GM19351 (cell line): ENCODE data around the gene SLC8A2.
"Not testable (repeated sequence)": the region's sequence is repeated elsewhere in the genome, so short reads cannot be mapped to it uniquely, and the experiment has no call there.

ENCODE experiments used
- ATAC-seq: cut with Tn5 transposase; IDR thresholded peaks from one replicate; pipeline ENCODE4 v1.9.1; 2021; ENCODE audit warnings: mild to moderate bottlenecking, moderate library complexity; ENCODE audit not compliant: unreplicated experiment

The SLC8A2 gene

DNA sequence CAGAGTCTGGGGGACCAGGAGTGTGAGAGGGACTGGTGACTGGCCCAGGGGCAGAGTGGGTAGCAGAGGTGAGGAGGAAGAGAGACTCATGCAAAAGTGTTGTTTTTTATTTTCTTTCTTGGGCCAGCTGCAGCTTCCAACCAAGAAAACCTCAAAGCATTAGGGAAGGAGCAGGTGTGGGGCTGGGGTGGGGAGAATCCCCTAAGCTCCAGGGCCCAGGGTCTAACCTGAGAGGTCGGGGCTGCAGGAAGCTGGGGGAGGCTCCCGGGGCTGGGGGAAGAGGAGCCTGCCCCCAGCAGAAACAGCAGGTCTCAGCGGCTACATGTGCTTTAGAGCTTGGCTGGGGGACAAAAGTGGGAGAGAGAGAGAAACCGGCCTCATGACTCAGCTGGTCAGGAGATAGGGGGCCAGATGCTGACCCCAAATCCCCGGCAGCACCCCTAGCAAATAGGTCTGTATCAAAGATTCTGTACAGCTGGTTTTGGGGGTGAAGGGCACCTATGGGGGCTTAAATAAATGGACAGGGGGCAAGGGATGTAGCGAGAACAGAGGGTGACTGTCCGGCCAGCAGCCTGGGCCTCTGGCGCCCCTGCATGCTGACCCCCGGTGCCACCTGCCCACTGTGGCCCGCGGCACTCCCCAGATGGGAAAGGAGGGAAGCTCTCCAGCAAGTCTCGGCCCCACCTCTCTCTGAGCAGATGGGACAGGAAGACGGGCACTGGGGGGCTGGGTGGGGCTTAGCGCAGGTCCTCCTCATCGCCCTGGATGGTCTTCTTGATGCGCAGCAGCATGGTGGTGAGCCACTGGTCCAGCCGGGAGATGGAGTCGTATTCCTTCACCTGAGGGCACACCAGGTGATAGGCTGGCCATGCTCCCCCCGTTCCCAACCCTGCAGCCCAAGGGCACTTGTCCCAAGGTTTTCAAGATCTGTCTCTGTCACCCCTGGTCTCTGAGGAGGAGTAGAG is 16.1 kb upstream of the SLC8A2 start:
- no peak for ATAC-seq

DNA sequence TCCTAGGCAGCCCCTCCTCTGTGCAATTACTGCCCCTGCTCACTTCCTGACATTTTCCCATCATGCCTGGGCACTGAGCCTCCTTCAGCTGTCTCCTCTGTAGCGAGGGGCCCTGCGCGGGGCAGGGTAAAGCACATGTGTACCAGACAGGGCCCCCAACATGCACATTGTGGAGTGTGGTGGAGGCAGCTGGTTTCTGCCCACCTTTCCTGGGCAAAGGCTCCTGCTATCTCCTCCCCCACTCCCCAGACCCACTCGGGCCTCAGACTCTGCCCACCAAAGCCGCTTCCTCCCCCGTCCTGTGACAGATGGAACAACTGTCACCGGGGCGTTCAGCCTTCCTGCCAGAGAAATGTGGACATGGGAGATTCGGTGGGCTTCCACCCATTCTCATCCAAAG is 15.2 kb upstream of the SLC8A2 start:
- ATAC-seq, result no peak

- not testable (repeated sequence) for ATAC-seq
These were observed 14.5 kb upstream of the SLC8A2 start for GRCh38 chr19:47486220-47486619.

DNA sequence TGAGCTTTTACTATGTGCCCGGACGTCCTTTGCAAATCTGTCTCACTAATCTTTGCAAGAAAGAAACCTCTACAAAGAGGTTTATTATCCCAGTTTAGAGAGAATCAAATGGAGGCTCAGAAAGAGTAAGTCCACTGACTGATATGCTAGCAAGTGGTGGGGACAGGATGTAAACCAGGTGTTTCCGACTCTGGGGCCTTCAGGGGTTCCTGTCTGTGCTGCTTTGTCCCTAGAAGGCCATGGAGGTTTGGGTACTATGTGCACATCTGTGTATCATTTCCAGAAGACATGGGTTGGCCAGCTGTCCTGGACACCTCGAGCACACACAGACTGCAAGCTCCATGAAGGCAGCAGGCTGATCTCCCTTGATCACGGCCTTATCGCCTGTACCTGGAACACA is 13.5 kb upstream of the SLC8A2 start:
- ATAC-seq, result no peak

GRCh38 chr19:47483800-47484690 is 12.4 kb upstream of the SLC8A2 start, which contains the start of gene KPTN:
Gene KPTN (minus strand): TSS chr19:47484219. CDS start chr19:47484160, 59 bp downstream.
- ATAC-seq, result peak; percentile 67

- ATAC-seq, result no peak
These were observed 11.5 kb upstream of the SLC8A2 start for GRCh38 chr19:47483200-47483599.

DNA sequence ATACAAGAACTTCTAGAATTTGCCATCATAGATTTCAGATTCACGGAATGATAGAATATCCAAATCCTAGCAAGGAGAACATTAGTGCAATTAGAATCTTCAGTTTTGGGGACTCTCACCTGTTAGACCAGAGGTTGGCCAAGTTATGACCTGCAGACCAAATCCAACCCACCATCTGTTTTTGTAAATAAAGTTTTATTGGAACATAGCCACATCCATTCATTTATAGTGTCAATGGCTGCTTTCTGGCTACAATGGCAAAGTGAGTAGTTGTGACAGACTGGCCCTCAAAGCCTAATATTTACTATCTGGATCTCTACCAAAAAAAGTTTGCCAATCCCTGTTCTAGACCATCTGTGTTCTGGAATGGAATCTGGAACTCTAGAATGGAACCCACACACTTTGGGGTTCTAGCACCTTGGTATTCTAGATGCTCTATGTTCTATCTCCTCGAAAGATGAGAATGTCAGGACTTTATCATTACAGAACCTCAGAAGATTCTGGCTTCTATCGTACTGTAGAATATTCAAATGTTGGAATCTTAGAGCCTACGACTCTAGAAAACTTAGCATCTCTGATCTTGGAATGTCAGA is 9.9 kb upstream of the SLC8A2 start:
- ATAC-seq, result no peak

DNA sequence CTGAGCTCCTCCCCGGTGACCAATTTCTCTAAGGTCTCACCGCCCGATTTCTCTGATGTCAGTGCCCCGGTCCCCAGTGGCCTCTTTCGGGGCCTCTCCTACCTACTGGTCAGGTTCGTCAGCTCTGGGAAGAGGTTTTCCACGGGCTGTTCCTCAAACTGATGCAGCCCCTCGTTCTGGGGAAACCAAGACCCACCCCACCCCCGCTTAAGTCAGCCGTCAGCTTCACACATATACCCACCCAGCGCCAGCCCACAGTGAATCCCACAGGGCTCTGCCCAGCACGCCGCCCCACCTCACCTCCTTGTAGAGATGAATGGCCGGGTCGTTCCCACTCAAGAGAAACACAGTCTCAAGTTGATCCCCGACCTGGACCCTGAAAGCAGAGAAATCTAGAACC is 9.0 kb upstream of the SLC8A2 start:
- ATAC-seq, result no peak

DNA sequence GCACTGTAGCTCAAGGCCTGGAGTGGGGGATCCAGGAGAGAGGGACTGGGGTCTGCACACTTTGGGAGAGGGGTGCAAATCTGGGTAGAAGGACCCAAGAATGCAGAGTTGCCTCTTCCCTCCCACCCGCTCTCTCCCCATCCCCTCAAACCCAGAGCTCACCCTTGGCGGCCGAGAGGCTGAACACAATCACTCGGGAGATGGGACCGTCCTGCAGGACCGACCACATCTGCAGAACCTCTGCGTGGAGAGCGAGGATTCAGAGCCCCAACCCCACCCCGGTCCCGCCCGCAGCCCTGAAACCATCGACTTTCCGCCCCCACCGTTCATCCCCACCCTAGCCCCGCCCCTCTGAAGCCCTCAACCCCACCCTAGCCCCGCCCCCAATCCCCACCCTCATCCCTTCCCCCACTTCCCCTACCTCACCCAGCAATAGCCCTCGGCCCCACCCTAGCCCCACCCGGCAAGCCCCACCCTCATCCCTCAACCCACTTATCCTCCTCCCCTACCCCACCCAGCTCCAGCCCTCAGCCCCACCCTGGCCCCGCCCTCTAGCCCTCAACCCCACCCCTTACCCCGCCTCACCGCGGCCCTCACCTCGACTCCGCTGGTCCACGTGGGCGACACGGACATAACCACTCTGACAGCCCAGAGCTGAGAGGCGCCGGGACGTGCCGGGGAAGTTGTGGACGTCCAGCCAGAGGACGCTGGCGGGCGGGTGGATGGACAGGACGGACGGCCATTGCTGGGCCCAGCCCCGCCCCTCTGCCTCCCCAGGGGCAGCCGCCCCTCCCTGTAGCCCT is 8.2 kb upstream of the SLC8A2 start:
- ATAC-seq, result no peak

GRCh38 chr19:47476438-47476972 is 4.8 kb upstream of the SLC8A2 start:
- no peak for ATAC-seq

DNA sequence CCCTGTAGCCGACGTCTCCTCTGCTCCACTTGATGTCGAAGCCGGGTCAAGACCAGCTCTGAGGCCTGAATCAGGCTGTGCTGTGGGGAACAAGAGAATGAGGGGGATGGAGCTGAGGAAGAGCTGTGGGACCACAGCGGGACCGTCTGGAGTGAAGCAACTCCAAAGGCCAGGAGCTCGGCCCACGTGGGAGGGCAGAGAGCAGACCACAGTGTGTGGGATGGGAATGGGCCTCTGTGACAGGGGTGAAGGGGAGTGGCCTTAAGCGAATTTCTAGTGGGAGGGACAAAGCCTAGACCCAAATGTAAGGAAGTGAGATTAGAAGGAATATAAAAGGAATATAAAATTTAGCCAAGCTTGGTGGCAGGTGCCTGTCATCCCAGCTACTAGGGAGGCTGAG is 3.8 kb upstream of the SLC8A2 start:
- no peak for ATAC-seq

DNA sequence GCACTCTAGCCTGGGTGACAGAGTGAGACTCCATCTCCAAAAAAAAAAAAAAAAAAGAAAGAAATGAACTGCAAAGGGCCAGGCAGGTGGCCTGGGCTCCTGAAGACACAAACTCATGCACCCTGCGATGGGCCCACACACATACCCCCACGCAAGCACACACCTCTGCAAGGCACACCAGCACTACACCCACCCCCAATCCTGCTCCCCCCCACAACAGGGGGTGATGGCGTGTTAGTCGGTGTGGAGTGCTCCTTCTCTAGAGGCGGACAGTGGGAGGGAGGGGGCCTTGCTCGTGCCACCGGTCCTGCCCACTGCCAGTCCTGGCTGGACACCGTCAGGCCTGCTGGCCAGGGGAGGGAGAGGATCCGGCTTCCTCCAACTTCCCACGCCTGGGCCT is 1.6 kb upstream of the SLC8A2 start:
- no peak for ATAC-seq

DNA sequence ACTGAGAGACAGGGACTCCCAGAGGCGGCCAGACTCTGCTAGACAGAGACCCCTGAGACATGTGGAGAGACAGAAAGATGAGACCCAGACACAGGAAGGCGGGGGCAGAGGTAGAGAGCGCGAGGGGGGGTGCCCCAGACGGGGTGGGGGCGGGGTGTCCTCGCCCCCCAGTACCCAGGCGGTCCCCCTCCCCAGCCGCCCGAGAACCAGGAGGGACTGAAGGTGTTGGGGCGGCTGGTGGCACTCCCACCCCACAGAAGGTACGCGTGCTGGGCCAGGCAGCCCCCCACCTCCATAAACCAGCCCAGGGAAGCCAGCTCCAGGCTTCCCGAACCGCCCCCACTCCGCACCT is 336 bp downstream of the SLC8A2 start:
- no peak for ATAC-seq

- no peak for ATAC-seq
These were observed 1.1 kb downstream of the SLC8A2 start for GRCh38 chr19:47470447-47471195.

GRCh38 chr19:47469719-47470118 is 2.0 kb downstream of the SLC8A2 start:
- no peak for ATAC-seq

DNA sequence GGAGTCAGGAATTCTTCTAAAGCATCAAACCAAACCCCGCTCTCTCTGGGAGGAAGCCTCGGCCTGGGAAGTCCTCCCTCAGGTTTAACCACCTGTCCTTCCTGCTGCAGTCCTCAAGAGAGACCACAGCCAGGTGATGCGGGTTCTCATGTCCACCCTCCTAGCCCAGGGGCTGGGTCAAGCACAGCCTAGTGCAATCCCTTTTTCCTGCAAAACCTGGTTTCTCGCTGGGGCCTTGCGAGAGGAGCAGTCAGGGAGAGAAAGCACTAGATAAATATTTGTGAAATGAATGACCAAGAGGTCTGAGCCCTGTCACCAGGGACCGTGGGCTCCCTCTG is 2.4 kb downstream of the SLC8A2 start:
- ATAC-seq, result no peak

DNA sequence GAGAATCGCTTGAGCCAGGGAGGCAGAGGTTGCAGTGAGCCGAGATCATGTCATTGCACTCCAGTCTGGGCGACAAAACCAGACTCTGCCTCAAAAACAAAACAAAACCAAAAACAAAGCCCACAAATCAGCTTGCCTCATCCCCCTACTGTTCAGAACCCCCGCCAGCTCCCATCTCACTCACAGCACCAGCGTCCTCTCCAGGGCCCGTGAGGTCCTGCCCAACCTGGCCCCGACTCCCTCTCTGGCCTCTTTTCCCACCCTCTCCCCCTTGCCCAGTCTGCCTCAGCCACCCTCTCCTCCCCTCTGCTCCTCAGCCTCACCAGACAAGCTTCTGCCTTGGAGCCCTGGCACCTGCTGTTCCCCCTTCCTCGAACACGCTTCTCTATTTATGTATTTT is 3.8 kb downstream of the SLC8A2 start:
- ATAC-seq, result no peak

- ATAC-seq, result no peak
These were observed 5.7 kb downstream of the SLC8A2 start for GRCh38 chr19:47465957-47466356.

DNA sequence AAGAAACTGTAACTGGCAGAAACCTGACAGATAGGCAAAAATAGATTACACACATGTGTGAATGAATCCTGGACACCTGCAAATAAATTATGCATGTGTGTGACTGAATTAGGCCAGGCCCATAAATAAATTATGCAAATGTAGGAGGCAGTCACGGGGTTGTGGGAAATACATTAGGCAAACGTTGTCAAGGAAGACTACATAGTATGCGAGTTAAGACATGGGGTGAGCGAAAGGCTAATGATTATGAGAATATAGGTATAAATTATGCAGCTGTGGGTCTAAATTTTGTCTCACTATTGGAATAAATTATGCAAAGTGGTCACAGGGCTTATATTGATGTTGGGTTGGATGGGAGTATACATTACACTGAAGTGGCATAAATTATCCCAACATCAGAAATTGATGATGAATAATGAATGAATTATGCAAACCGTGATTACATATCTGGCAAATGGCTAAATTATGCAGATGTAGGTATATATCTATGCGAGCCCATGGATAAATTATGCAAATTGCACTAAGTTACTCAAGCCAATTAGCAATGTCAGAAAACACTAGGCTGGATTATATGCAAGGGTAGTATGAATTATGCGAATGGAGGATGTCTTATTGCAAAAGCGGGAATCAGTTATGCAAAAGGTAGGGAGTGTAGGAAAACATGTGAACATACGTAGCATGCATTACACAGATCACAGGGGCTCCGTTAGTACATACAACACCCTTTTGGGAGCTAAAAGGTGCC is 6.8 kb downstream of the SLC8A2 start:
- no peak for ATAC-seq
